ENCODE measurements around the gene TAS1R1. TPM values are rescaled to one million over a fixed set of nuclear protein-coding genes. Genes with fewer than 3 reads are reported as not detected.

Gene TAS1R1
- total RNA-seq, 1 donor from 2014 or later: not detected

GRCh38 chr1:6592441-6592840 is 37.3 kb downstream of the TAS1R1 start:
- Mint-ChIP-seq H3K4me3 (no peak overlapping the region), H3K9me3 (no peaks in the 10 kb centered on the region), H3K27me3 (ENCODE audit: low read depth) (no peaks in the 10 kb centered on the region), H3K27ac (ENCODE audit: unreplicated experiment) (no peak overlapping the region), H3K36me3 (ENCODE audit: low read depth) (peaks cover 2% of the 10 kb centered on the region), H3K4me1 (no peaks in the 10 kb centered on the region)
- no peak for DNase-seq (ENCODE audit: low read depth, low spot score)
- TF ChIP-seq CTCF (conservative IDR thresholded peaks at IDR 0.05): no peak

GRCh38 chr1:6592865-6593593 is 37.9 kb downstream of the TAS1R1 start:
- H3K36me3 Mint-ChIP-seq (ENCODE audit: low read depth): peaks cover 2% of the 10 kb centered on the region
- no peaks in the 10 kb centered on the region for H3K4me1 Mint-ChIP-seq
- H3K27ac Mint-ChIP-seq (ENCODE audit: unreplicated experiment): no peak overlapping the region
- DNase-seq (ENCODE audit: low read depth, low spot score): no peak
- H3K4me3 Mint-ChIP-seq: no peak overlapping the region
- no peak for TF ChIP-seq CTCF (conservative IDR thresholded peaks at IDR 0.05)
- H3K9me3 Mint-ChIP-seq: no peaks in the 10 kb centered on the region
- H3K27me3 Mint-ChIP-seq (ENCODE audit: low read depth): no peaks in the 10 kb centered on the region

GRCh38 chr1:6593810-6594209 is 38.7 kb downstream of the TAS1R1 start:
- no peaks in the 10 kb centered on the region for H3K27me3 Mint-ChIP-seq (ENCODE audit: low read depth)
- H3K36me3 Mint-ChIP-seq (ENCODE audit: low read depth): peaks cover 2% of the 10 kb centered on the region
- no peaks in the 10 kb centered on the region for H3K9me3 Mint-ChIP-seq
- H3K27ac Mint-ChIP-seq (ENCODE audit: unreplicated experiment): no peak overlapping the region
- H3K4me3 Mint-ChIP-seq: peak overlapping the region; percentile 41
- H3K4me1 Mint-ChIP-seq: no peaks in the 10 kb centered on the region
- TF ChIP-seq CTCF (conservative IDR thresholded peaks at IDR 0.05): no peak
- no peak for DNase-seq (ENCODE audit: low read depth, low spot score)

- H3K27ac Mint-ChIP-seq (ENCODE audit: unreplicated experiment): peak overlapping the region; percentile 57
- DNase-seq (ENCODE audit: low read depth, low spot score): no peak
- no peaks in the 10 kb centered on the region for H3K9me3 Mint-ChIP-seq
- peaks cover 2% of the 10 kb centered on the region for H3K4me1 Mint-ChIP-seq
- H3K4me3 Mint-ChIP-seq: no peak overlapping the region
- TF ChIP-seq CTCF (conservative IDR thresholded peaks at IDR 0.05): no peak
- no peaks in the 10 kb centered on the region for H3K27me3 Mint-ChIP-seq (ENCODE audit: low read depth)
- H3K36me3 Mint-ChIP-seq (ENCODE audit: low read depth): peaks cover 2% of the 10 kb centered on the region
These were observed 40.1 kb downstream of the TAS1R1 start for GRCh38 chr1:6594977-6595740.

GRCh38 chr1:6596351-6596750 is 41.2 kb downstream of the TAS1R1 start:
- H3K4me1 Mint-ChIP-seq: peaks cover 14% of the 10 kb centered on the region

More at GRCh38 chr1:6596351-6596750, 41.2 kb downstream of the TAS1R1 start:
- TF ChIP-seq CTCF (conservative IDR thresholded peaks at IDR 0.05): no peak
- DNase-seq (ENCODE audit: low read depth, low spot score): no peak
- peaks cover 2% of the 10 kb centered on the region for H3K36me3 Mint-ChIP-seq (ENCODE audit: low read depth)
- peaks cover 3% of the 10 kb centered on the region for H3K27me3 Mint-ChIP-seq (ENCODE audit: low read depth)
- no peak overlapping the region for H3K27ac Mint-ChIP-seq (ENCODE audit: unreplicated experiment)
- H3K9me3 Mint-ChIP-seq: no peaks in the 10 kb centered on the region
- peak overlapping the region; percentile 38 for H3K4me3 Mint-ChIP-seq
